Peyer's patch (tissue), 4 donors: ENCODE data around the gene WFS1.

Experiments used
- CTCF ChIP-seq, 6 experiments: fragments of 450-650 bp in 4 of 6; fragments of 200-600 bp in 2 of 6; sonication (generic) in 1 of 6; IDR thresholded peaks; one replicate each; pipeline ENCODE4 v1.5.1; 2017 to 2019; ENCODE audit warnings: antibody characterized with exemption in 6 of 6, mild to moderate bottlenecking in 3 of 6, moderate library complexity in 1 of 6
- POLR2A ChIP-seq, 2 donors: fragments of 450-650 bp; IDR thresholded peaks; one replicate each; pipeline ENCODE4 v1.5.1; 2017; ENCODE audit warnings: antibody characterized with exemption in 2 of 2, mild to moderate bottlenecking in 2 of 2, moderate library complexity in 2 of 2

GRCh38 chr4:6322761-6323566, 53.3 kb downstream of the WFS1 start:
- TF ChIP-seq CTCF (IDR thresholded peaks at IDR 0.05), result no peak
- no peak for TF ChIP-seq POLR2A (IDR thresholded peaks at IDR 0.05)
